Calu3 (cell line): ENCODE data around the gene FBLN2. TPM values are rescaled to one million over a fixed set of nuclear protein-coding genes. Genes with fewer than 3 reads are reported as not detected.

ENCODE experiments used
- BruUV-seq: library from RNA; stranded (reverse); fragments of 400-500 nt; replicated peaks from 2 replicates; lab custom pipeline; 2021; lab: Mats Ljungman, UMichigan
- CTCF ChIA-PET: fragments of 300-600 bp; sonication (Branson Sonifier 250); formaldehyde crosslinking; loops from one replicate; lab custom pipeline; 2022; ENCODE audit warnings: antibody characterized with exemption; lab: Charles Lee
- DNase-seq: peaks from one replicate; pipeline ENCODE4 v3.0.0; 2022
- H3K27ac Mint-ChIP-seq: one replicate; pipeline ENCODE4 v1.8.0; 2022; ENCODE audit warnings: mixed read lengths; ENCODE audit not compliant: unreplicated experiment
- H3K27me3 Mint-ChIP-seq: one replicate; pipeline ENCODE4 v1.8.0; 2022; ENCODE audit warnings: mixed read lengths; ENCODE audit not compliant: unreplicated experiment
- H3K36me3 Mint-ChIP-seq: one replicate; pipeline ENCODE4 v1.8.0; 2022; ENCODE audit warnings: mild to moderate bottlenecking, moderate library complexity, mixed read lengths; ENCODE audit not compliant: insufficient read depth, unreplicated experiment
- H3K4me1 Mint-ChIP-seq: one replicate; pipeline ENCODE4 v1.8.0; 2022; ENCODE audit warnings: mild to moderate bottlenecking, low read depth, mixed read lengths; ENCODE audit not compliant: unreplicated experiment
- H3K4me3 Mint-ChIP-seq: one replicate; pipeline ENCODE4 v1.8.0; 2022; ENCODE audit warnings: mild to moderate bottlenecking, low read depth, moderate library complexity, mixed read lengths; ENCODE audit not compliant: unreplicated experiment
- H3K9me3 Mint-ChIP-seq: one replicate; pipeline ENCODE4 v1.8.0; 2022; ENCODE audit warnings: low read depth, mixed read lengths; ENCODE audit not compliant: unreplicated experiment
- CTCF ChIP-seq: fragments of 200-600 bp; IDR thresholded peaks from one replicate; pipeline ENCODE4 v1.8.0; 2022; ENCODE audit warnings: antibody characterized with exemption; ENCODE audit not compliant: unreplicated experiment
- intact Hi-C: fragments of 100-400 bp; cut with micrococcal nuclease; formaldehyde crosslinking; loops from one replicate; pipeline ENCODE4 v1.10.0; 2022; ENCODE audit not compliant: unreplicated experiment
- total RNA-seq: library from RNA; stranded (reverse); gene quantifications from 2 replicates; pipeline ENCODE4 v1.2.3, GENCODE V29; 2022

FBLN2 gene
- total RNA-seq, 1 experiment from 2014 or later, result not detected

DNA sequence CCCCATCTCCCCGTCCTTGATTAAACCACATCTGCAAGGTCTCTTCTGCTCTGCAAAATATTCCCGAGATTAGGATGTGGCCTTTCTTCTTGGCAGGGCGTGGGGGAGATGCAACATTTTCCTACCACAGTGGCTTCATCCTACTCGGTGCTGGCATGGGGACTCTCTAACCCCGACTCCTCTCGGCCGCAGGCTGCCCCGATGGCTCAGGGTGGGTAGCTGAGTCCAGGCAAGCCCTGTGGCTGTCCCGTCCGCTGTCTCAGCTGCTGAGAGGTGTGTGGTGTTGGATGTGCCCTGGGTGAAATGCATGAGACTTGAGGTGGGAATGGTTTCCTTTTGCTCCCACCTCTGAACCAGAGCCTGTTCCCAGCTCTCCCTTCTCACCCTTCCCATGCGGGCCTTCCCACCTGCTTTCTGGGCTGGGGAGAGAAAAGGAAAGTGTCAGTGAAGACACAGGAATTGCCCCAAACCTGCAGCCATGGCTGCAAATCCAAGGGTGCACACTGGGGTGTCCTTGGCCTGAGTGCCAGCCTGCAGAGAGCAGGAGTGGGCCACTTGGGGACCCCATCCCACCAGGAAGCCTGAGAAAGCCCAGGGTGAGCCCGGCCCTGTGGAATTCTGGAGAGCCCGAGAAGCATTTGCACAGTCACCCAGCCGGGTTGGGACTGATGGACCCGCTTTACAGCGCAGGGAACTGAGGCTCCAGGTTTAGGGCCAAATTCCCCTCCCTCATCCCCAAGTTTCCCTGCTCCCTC is 115.0 kb downstream of the FBLN2 start:
- DNase-seq, result no peak
- TF ChIP-seq CTCF, result no peak
- Mint-ChIP-seq H3K36me3 (no peaks in the 10 kb centered on the region), H3K9me3 (no peaks in the 10 kb centered on the region), H3K27ac (no peak overlapping the region), H3K4me1 (no peaks in the 10 kb centered on the region), H3K27me3 (peaks cover 24% of the 10 kb centered on the region), H3K4me3 (no peak overlapping the region)
- intact Hi-C loops, result no loop called here
- BruUV-seq, result no TSS peak
- CTCF ChIA-PET, result no interaction called here

DNA sequence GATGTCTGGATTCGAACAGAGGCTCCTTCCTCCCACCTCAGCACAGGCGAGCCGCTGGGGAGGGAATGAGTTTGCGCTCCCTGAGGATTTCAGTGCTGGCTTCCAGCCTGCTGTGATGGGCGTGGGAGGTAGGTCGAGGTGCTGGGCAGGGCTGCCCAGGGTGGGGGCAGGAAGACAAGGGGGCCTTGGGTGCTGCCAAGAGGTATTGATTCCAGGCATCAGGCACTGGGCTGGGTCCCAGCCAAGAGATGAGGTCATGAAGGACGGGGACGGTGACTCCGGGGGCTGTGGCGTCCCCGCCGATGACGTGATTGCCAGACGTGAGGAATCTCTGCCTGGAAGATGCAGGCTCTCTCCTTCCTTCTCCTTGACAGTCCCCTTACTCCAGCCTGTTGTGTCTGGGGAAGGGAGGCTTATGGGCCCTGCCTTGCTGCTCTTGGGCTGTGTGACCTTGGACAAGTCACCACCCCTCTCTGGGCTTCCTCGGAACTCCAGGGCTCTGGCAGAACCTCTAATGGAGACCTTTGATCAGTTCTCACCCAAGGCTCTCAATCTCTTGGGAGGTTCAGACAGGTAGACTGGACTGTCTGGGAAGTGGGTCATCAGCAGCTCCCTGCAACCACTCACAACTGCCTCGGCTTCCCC is 116.8 kb downstream of the FBLN2 start:
- intact Hi-C loops, result no loop called here
- CTCF ChIA-PET, result no interaction called here
- Mint-ChIP-seq H3K27ac (no peak overlapping the region), H3K9me3 (no peaks in the 10 kb centered on the region), H3K36me3 (no peaks in the 10 kb centered on the region), H3K4me1 (no peaks in the 10 kb centered on the region), H3K27me3 (peaks cover 37% of the 10 kb centered on the region), H3K4me3 (peak overlapping the region; percentile 26)
- no peak for TF ChIP-seq CTCF
- peak; percentile 67 for DNase-seq
- BruUV-seq, result no TSS peak

DNA sequence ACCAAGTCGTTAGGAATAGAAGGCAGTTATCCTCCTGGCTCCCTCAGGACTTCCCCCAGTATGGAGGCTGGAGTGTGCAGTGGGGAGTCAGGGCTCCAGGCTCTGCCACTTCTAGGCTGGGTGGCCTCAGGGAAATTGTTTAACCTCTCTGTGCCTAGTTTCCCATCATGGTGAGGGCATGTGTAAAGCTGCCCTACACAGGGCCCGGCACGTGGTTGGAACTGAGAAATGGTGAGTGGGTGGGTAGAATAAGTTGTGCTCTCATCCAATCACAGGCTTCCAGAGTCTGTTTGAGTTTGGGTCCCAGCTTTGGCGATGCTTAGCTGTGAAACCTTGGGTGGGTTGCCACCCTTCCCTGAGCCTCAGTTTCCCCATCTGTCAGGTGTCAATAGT is 117.3 kb downstream of the FBLN2 start:
- no peak overlapping the region for H3K4me3 Mint-ChIP-seq
- CTCF ChIA-PET, result no interaction called here
- BruUV-seq, result no TSS peak
- no peak overlapping the region for H3K27ac Mint-ChIP-seq
- H3K9me3 Mint-ChIP-seq, result no peaks in the 10 kb centered on the region
- H3K4me1 Mint-ChIP-seq, result no peaks in the 10 kb centered on the region
- intact Hi-C loops, result no loop called here
- TF ChIP-seq CTCF, result no peak
- no peaks in the 10 kb centered on the region for H3K36me3 Mint-ChIP-seq
- H3K27me3 Mint-ChIP-seq, result peaks cover 37% of the 10 kb centered on the region
- DNase-seq, result no peak

DNA sequence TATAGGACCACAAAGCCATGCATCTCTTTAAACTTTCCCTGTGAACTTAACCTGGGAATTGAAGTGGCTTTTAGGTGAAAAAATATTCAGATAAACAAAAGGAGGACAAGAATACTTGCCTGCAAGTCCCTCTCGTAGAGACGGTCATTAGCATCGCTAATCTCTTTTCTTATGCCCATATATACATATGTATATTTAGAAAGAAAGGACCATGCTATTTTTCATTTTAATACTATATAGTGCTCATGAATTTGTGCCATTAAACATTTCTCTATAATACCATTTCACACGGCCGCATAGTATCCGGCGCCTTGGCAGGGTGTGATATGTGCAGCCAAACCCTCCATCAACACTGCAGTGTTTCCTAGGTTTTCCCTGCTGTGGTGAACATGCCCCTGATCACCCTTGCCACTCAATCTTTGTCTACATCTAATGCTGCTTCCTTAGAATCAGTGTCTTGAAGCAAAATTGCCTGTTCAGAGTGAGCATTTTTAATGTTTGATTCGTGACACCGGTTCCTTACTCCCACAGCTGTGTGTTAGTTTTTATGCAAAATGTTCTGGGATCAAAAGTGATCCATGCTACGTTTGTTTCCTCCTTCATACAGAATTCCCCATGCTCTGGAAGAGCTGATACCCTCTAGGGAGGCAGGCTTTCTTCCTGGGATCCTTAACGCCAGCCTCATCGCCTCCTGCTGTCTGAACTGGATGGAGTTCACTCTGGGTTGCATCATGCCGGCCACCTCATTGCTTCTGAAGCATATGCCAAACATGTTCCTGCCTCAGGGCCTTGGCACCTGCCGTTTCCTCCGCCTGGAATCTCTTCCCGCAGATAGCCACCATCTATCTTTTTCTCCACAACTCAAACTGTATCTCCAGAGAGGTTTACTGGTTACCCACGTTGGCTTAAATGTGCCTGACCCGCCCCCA is 118.1 kb downstream of the FBLN2 start:
- no peaks in the 10 kb centered on the region for H3K4me1 Mint-ChIP-seq
- peaks cover 37% of the 10 kb centered on the region for H3K27me3 Mint-ChIP-seq
- DNase-seq, result no peak
- H3K36me3 Mint-ChIP-seq, result no peaks in the 10 kb centered on the region
- H3K9me3 Mint-ChIP-seq, result no peaks in the 10 kb centered on the region
- H3K4me3 Mint-ChIP-seq, result no peak overlapping the region
- CTCF ChIA-PET, result no interaction called here
- TF ChIP-seq CTCF, result no peak
- H3K27ac Mint-ChIP-seq, result no peak overlapping the region
- intact Hi-C loops, result no loop called here
- no TSS peak for BruUV-seq
